AG09319 (cell line): ENCODE measurements around the gene PIR.

Experiments
- DNase-seq: peaks from one replicate; pipeline ENCODE4 v3.0.0-alpha.2; 2010; ENCODE audit warnings: low read depth; ENCODE audit errors: extremely low read depth
- TF ChIP-seq, protein P1 (sequence below): IDR thresholded peaks from 2 replicates; pipeline ENCODE4 v1.5.1; 2011; ENCODE audit warnings: low read depth, mild to moderate bottlenecking, inconsistent platforms, low read length, moderate library complexity

PIR gene

DNA sequence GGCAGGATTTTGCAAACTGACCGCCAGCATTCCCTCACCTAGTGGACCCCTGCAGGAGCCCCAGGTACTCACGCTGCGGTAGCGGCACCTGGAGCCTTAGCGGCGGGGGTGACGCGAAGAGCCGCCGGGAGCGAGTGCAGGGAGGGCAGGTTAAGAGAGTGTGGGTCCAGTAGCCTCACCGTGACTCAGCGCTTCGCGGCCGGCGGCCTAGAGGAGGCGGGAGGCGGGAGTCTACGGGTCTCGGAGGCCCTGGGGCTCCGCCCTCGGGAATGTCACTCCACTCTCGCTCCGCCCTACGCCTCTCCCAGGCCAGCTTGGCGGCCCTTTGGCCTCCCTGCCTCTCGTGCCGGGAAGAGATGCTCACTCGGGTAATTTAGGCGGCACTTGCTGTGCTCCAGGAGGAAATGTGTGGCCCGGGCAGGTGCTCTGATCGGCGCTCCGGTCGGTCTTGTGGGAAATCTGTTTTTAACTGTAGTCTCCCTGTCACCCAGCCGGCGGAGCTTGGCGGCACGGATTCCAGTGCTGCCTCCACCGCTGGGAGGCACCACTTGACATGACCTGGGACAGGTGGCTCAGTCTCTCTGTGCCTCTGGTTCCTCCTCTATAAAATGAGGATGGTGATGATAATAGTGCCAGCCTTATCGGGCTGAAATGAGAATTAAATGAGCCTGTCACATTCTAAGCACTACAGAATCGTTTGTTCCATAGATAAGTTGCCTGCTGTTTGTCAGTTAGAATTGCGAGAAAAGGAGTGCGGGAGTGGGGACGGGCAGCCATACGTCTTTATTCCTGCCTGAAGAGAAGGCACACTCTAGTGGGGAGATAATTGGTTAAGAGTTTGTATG lies at the start of gene PIR:
Gene PIR, minus strand, starts transcription at position 216 of the 845 bp plus-strand sequence. CDS start 2,076 bp downstream, outside the sequence.
- TF ChIP-seq, protein P1, sequence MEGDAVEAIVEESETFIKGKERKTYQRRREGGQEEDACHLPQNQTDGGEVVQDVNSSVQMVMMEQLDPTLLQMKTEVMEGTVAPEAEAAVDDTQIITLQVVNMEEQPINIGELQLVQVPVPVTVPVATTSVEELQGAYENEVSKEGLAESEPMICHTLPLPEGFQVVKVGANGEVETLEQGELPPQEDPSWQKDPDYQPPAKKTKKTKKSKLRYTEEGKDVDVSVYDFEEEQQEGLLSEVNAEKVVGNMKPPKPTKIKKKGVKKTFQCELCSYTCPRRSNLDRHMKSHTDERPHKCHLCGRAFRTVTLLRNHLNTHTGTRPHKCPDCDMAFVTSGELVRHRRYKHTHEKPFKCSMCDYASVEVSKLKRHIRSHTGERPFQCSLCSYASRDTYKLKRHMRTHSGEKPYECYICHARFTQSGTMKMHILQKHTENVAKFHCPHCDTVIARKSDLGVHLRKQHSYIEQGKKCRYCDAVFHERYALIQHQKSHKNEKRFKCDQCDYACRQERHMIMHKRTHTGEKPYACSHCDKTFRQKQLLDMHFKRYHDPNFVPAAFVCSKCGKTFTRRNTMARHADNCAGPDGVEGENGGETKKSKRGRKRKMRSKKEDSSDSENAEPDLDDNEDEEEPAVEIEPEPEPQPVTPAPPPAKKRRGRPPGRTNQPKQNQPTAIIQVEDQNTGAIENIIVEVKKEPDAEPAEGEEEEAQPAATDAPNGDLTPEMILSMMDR: peak; percentile 46
- peak; percentile 65 for DNase-seq

DNA sequence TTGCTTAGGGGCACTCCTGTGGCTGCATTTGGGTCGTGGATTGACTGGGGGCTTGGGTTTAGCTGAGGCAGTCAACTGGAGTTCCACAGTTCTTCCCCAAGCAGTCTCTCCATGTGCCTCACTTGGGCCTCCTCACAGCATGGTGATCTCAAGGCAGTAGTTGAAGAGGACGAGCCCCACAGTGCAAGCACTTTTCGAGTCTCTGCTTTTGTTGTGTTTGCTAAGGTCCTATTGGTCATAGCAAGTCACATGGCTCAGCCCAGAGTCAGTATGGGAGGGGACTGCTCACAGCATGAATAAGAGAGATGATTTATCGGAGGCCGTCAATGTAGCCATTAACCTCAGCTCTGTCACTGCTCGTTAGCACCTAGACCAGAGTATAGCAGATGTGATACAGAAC lies 37.2 kb upstream of the PIR start:
- TF ChIP-seq, protein P1: no peak
- DNase-seq: no peak

DNA sequence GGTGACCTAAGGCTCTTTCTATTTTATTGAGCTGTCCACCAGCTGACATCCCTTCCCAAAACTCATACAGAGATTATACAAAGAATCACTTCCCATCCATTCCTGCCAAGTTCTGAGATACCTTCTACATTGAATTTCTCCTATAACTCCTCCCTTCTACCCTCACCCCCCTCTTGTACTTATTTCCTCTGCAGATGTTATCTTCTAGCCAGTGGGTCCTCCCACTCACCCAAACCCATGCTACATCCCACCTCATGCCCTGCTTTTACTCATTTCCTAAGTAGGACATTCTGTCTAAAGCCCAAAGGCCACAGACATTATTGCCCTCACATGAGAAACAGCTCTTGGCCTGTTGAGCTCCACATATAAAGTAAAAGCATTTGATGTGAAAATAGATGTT lies 36.0 kb upstream of the PIR start:
- TF ChIP-seq, protein P1: no peak

DNA sequence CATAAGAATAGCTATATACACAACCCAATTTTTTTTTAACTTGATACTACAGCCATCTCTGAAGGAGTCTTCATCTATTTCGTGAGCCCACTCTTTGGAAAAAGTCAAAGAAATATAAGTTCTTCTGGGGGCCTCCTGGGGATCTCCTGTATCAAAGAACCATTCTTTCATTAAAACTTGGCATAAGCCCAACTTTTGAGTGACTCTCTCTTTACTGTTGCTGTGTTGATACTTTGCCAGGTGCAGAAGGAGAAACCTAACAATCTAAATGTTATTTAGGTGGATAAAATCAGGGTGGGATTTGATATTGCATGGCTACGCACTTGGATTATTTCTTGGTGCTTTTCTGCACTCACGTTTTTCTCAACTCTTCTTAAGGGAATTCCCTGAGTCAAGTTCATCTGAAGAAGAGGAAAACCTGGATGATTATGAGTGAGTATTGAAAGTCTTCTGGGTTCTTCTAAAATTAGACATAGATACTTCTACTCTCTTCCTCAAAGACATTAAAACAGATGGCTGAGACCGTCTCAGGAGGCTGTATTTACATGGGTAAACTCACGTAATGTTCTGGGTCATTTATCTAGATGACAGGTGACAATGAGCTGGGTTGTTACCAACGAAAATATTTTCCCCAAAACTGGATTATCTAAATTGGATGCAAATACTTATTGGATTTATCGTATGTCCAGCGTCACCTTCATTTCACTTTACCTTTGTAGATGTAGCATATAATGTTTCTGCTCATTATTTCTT lies 32.7 kb upstream of the PIR start:
- TF ChIP-seq, protein P1: no peak
- DNase-seq: no peak

More for the DNA sequence above, 36.0 kb upstream of the PIR start:
- DNase-seq: no peak

DNA sequence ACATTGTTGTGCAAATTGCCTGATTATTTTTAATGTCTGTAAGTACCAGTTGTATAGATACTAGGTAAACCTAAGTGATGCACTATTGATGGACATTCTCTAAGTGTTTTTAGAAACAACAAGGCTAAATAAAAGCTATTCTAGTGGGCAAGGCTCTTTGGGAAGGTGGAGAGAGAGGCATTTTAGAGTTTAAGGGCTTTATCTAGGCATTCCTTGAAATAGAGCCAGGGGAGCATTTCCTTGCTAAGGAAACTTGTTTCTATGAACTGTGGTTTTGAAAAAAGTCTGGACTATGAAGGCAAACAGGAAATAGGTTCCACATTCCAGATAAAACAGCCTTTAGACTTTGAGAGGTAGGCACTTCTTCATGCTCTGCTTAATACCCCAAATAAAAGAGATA lies 31.3 kb upstream of the PIR start:
- TF ChIP-seq, protein P1: no peak
- DNase-seq: no peak

DNA sequence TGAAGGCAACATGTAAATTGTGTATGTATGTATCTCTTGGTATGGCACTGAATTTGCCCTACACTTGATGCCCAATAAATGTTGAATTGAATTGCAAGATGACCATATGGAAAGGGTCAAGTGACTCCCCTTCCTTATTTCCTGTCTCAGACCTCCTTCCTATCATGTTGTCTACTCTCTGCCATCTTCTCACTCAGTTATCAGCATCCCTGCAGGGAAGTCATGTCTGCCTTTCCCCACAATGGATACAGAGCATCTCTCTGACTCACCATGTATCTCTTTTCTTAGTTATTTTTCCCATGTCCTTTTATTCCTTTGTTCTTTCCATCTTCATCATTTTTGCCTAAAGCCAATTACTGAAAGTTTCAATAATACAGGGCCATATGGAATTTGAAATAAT lies 30.0 kb upstream of the PIR start:
- TF ChIP-seq, protein P1: no peak
- DNase-seq: no peak

DNA sequence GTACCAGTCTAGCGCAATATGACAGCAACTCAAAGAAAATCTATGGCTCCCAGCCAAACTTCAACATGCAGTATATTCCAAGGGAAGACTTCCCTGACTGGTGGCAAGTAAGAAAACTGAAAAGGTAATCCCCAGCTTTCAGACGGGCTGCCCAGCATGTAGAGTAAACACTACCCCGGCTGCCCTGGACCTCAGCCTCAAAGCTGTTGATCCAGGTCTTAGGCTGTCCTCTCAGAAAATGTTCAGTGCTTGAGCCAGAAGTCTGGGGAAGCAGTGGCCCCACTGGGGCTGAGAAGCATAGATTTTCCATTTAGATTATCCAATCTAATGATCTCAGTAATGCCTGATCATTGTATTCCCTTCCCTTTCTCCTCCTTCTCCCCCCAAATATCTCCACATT lies 29.3 kb upstream of the PIR start:
- TF ChIP-seq, protein P1: no peak
- DNase-seq: no peak
